GM13977 (cell line): ENCODE measurements around the gene ACACA.

ENCODE experiments used
- DNase-seq: peaks from one replicate; pipeline ENCODE4 v3.0.0; 2012; ENCODE audit warnings: low spot score
- CTCF ChIP-seq: IDR thresholded peaks from 2 replicates; pipeline ENCODE4 v1.5.1; 2012; ENCODE audit warnings: mild to moderate bottlenecking, control low read depth; ENCODE audit not compliant: insufficient read depth; ENCODE audit errors: extremely low read depth, missing control alignments
- in situ Hi-C: fragments of 300-500 bp; cut with MboI; formaldehyde crosslinking; loops from one replicate; pipeline ENCODE4 v1.12.0; 2022; ENCODE audit warnings: low sequenced_read_pairs, low pct_unique_long_range_greater_than_20kb, mixed read lengths, inconsistent platforms; ENCODE audit not compliant: unreplicated experiment

Gene ACACA

GRCh38 chr17:37234106-37234505 lies 172.5 kb downstream of the ACACA start:
- DNase-seq: no peak
- TF ChIP-seq CTCF: no peak
- in situ Hi-C loops: loop anchor here (25.0 kb wide), 1 partner anchor 597 kb away; no protein-coding TSS in a partner anchor

- in situ Hi-C loops: loop anchor here (25.0 kb wide), 1 partner anchor 596 kb away; no protein-coding TSS in a partner anchor
- TF ChIP-seq CTCF: no peak
- no peak for DNase-seq
Observed at GRCh38 chr17:37233036-37233435, 173.6 kb downstream of the ACACA start.

GRCh38 chr17:37231887-37232286 lies 174.7 kb downstream of the ACACA start:
- TF ChIP-seq CTCF: no peak
- in situ Hi-C loops: loop anchor here (25.0 kb wide), 1 partner anchor 595 kb away; no protein-coding TSS in a partner anchor

GRCh38 chr17:37230633-37231032 lies 176.0 kb downstream of the ACACA start:
- in situ Hi-C loops: loop anchor here (25.0 kb wide), 1 partner anchor 593 kb away; no protein-coding TSS in a partner anchor
- TF ChIP-seq CTCF: no peak
- DNase-seq: no peak

More at GRCh38 chr17:37231887-37232286, 174.7 kb downstream of the ACACA start:
- no peak for DNase-seq

- TF ChIP-seq CTCF: no peak
- in situ Hi-C loops: loop anchor here (25.0 kb wide), 1 partner anchor 588 kb away; no protein-coding TSS in a partner anchor
- DNase-seq: no peak
Observed at GRCh38 chr17:37225465-37225864, 181.2 kb downstream of the ACACA start.

GRCh38 chr17:37221865-37222264 lies 184.8 kb downstream of the ACACA start:
- in situ Hi-C loops: no loop called here
- no peak for DNase-seq
- no peak for TF ChIP-seq CTCF

- in situ Hi-C loops: no loop called here
Observed at GRCh38 chr17:37220607-37220953, 186.1 kb downstream of the ACACA start.

More at GRCh38 chr17:37220607-37220953, 186.1 kb downstream of the ACACA start:
- peak; percentile 15 for DNase-seq
- TF ChIP-seq CTCF: peak; percentile 54
